ENCODE results near the gene ZFP36.
"Not testable (repeated sequence)": the region's sequence is repeated elsewhere in the genome, so short reads cannot be mapped to it uniquely, and the experiment has no call there.

ZFP36 gene, protein sequence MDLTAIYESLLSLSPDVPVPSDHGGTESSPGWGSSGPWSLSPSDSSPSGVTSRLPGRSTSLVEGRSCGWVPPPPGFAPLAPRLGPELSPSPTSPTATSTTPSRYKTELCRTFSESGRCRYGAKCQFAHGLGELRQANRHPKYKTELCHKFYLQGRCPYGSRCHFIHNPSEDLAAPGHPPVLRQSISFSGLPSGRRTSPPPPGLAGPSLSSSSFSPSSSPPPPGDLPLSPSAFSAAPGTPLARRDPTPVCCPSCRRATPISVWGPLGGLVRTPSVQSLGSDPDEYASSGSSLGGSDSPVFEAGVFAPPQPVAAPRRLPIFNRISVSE

GRCh38 chr19:39406656-39407409 lies at the start of gene ZFP36:
TSS of gene ZFP36 (plus strand) at chr19:39406847. CDS start at chr19:39406905, 58 bp downstream.
- in situ Hi-C loops (cut with MboI; ENCODE audit: low sequenced_read_pairs): no loop called here

DNA sequence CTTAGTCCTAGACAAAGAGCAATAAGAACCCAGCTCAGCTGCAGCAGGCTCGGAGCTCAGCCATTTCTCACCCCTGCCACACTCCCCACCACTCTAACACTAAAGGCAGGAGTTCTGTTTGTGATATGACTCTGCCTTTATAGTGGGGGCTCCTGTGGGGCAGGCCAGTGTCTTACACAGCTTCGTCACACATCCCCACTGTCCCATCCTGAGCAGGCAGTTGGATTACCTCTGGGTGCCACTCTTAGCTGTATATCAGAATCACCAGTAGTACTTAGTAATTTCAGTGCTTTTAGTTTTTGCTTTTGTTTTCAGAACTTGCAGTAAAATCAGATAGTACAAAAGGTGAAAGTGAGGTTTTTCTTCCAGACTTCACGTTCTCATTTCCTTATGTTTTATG lies 47.6 kb upstream of the ZFP36 start:
- in situ Hi-C loops (cut with MboI; ENCODE audit: low sequenced_read_pairs): no loop called here

DNA sequence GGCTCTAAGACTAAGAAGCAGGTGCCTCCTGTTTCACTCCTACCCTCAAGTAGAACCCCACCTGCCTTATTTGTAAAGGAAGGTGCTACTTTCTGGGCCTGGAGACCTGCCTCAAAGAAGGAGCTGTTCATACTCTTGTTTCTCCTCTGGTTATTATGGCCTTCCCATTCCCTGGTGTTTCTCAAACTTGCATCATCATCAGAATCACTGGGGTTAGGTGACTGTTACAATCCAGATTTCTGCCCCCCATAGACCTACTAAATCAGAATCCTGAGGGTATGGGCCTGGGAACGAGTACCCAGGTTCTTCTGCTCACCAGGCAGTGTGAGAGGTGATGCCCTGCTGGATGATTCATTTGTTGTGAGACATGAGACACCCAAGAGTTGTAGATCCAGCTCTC lies 46.0 kb upstream of the ZFP36 start:
- in situ Hi-C loops (cut with MboI; ENCODE audit: low sequenced_read_pairs): no loop called here

- in situ Hi-C loops (cut with MboI; ENCODE audit: low sequenced_read_pairs): no loop called here
Observed at GRCh38 chr19:39362682-39363657, 43.7 kb upstream of the ZFP36 start.

DNA sequence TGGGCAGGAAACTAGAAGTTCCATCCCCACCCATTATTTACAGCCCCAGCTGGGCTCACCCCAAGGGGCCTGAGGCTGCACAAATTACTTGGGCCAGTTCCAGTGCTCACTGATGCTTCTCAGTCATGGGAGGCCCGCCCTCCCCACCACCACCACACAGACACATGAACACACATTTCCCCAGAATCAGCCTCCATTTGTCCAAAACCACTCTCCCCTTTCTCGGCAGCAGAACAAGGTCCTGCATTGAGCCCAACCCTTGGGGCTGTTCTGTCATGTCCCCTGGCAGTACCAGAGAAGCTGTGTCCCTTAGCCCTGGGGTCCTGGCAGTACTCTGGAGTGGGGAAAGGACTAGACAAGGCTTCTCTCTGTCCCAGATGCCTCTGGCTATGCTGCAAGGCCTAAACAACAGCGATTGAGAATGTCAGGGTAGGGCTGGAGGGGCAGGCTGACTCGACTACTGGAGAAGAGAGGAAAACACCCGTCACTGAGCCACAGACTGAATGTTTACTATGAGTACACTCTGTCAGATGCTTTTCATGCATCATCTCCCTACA lies 42.7 kb upstream of the ZFP36 start:
- in situ Hi-C loops (cut with MboI; ENCODE audit: low sequenced_read_pairs): no loop called here

DNA sequence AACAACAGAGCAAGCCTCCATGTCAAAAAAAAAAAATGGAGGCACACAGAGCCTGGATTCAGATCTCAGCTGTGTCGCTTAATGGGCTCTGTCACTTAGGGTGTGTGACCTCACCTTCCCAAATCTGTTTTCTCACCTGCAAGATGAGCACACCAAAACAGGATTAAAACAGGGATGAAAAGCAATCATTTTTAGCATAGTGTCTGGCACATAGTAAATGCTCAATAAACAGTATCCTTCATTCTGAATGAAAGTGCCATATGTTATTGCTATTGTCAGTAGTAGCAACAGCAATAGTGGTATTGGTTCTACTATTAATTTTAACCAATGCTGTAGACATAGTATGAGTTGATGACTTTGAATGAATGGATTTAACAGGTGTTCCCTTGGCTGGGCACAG lies 41.1 kb upstream of the ZFP36 start:
- in situ Hi-C loops (cut with MboI; ENCODE audit: low sequenced_read_pairs): no loop called here

DNA sequence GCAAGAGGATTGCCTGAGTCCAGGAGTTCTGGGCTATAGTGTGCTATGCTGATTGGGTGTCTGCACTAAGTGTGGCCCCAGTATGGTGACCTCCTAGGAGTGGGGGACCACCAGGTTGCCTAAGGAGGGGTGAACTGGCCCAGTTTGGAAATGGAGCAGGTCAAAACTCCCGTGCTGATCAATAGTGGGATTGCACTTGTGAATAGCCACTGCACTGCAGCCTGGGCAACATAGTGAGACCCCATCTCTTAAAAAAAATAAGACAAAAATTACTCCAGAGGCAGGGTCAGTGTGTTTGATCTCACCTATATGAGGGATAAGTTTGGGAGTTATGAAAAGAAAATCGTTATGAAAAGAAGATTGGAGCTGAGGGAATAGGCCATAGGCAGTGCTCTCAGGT lies 37.4 kb upstream of the ZFP36 start:
- in situ Hi-C loops (cut with MboI; ENCODE audit: low sequenced_read_pairs): no loop called here

- in situ Hi-C loops (cut with MboI; ENCODE audit: low sequenced_read_pairs): no loop called here
Observed at GRCh38 chr19:39370735-39371134, 35.9 kb upstream of the ZFP36 start.

DNA sequence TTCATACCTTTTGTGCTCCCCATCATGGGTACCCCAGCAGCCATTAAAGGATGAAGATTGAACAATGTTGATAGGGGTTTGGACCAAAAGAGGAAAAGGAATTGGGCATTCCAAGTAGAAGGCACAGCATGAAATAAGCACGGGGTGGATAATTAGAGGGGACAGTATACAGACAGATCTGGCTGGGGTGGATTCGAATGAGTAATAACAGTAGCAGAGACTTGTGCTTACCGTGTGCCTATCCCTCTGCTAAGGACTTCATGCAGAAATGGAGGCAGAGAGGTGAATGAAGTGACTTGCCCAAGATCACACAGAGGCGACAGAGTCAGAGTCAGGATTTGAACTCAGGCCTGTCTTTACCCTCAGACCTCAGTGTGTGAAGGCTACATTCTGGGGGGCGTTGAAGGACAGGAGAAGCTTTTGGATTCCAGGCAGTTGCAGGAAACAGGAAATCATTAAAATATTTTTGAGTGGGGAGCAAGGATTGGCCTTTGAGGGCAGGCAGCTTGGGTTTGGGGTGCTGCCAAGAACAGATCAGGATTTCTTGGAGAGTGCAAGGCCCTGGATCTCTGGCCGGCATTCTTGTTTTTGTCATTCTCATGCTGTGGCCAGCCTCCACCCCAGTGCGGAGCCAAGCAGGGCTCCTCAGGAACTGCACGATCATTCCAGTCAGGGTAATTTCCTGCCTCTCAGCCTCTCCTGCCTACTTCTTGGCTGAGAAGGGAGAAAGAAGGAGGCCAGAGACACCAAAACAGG lies 34.4 kb upstream of the ZFP36 start:
- in situ Hi-C loops (cut with MboI; ENCODE audit: low sequenced_read_pairs): no loop called here

DNA sequence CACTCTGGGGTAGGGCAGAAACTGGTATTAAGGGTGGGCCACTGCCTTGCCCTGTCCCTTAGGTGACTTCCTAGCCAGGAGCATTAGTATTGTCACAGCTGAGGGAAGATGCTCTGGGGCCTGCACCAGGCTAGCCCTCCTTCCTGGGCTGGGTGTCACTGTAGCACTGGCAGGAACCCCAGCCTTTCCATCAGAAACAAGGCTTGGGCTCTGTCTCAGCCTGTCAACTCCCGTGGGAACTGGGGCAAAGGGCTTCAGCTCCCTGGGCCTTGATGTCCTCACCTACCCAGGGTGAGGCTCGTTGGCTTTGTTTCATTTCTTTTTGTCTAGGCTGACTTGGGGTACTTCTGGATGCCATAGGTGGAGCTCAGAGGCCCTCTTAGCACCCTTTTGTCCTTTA lies 33.7 kb upstream of the ZFP36 start:
- in situ Hi-C loops (cut with MboI; ENCODE audit: low sequenced_read_pairs): no loop called here

DNA sequence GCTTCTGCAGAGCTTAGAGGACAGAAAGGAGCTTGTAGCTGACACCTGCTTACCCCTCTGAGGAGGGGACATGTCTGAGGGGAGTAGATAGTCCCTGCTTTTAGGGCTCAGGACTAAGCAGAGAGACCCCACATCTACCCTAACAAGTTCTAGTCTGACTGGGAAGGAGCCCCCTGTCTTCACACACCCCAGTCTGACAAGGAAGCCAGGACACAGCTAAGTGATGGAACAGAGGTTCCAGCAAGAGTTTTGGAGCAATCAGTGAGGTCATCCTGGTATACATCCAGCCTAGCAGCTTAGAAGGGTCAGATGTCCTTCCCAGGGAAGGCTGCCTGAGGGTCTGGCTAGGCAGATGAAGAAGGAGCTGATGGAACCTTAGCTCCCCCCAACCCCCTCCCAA lies 30.7 kb upstream of the ZFP36 start:
- in situ Hi-C loops (cut with MboI; ENCODE audit: low sequenced_read_pairs): no loop called here

DNA sequence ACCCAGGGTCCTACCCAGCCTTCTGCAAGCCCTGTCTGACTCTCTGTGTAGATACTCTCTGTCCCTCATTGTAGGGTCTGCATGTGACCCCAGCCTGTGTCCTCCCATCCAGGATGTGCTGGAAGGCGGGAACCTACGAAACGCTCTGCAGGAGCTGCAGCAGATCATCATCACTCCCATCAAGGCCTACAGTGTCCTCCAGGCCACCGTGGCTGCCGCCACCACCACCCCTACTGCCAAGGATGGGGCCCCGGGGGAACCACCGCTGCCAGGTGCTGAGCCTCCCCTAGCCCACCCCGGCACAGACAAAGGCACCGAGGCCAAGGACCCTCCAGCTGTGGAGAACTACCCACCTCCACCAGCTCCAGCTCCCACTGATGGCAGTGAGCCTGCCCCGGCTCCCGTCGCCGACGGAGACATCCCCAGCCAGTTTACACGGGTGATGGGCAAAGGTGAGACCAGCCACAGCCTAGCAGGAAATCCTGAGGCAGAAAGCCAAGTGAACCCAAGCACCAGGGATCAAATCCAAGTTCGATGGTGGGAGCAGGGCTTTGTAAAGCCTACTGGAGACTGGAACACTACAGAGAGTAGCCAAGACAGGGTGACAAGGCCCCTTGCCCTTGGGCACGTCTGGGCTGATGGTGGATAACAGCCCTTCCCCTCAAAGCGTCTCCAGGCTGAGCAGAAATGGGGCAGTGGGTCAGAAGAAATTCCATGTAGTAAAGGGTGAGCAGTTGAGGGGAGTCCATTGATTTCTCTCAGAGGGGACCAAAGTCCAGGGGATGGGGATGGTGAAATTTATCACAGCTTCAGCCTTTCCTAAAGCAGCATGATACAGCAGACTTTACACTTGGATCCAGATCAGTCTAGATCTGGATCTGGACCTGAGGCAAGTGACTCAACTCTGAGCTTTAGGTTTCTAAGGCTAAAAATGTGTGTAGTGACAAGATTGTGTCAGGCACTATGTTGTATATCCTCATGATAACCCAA lies 29.0 kb upstream of the ZFP36 start:
- in situ Hi-C loops (cut with MboI; ENCODE audit: low sequenced_read_pairs): no loop called here

DNA sequence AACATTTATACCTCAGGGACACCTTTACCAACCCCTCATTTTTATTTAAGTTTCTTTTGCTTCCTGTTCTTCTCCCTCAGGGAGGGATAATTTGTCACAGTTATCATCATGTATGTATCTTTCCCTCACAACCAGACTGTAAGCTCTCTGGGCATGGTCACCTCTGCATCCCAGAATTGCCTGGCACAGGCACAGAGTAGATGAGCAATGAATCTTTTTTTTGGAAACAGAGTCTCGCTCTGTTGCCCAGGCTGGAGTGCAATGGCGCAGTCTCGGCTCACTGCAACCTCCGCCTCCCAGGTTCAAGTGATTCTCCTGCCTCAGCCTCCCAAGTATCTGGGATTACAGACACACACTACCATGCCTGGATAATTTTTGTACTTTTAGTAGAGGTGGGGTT lies 27.3 kb upstream of the ZFP36 start:
- in situ Hi-C loops (cut with MboI; ENCODE audit: low sequenced_read_pairs): not testable (repeated sequence)

DNA sequence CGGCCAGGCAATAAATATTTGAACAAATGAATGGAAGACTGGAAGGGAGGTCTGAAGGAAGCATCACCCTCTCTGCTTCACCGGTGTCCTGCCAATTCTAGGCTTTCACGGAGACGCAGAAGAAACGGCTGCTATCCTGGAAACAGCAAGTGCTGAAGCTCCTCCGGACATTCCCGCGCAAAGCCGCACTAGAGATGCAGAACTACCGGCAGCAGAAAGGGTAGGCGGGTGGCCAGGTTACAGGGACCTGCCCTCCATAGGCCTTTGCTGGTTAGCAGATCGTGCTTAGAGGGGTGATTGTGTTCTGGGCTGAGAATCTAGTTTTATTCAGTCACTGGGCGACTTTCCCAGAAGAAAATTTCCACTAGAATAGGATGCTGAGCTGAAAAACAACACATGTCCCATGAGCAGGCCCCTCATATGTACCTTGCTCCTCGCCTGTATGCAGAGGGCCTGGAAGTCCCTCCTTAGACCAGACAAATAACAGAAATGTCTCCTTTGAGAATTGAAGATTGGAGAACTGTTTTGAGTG lies 26.7 kb upstream of the ZFP36 start:
- in situ Hi-C loops (cut with MboI; ENCODE audit: low sequenced_read_pairs): no loop called here

DNA sequence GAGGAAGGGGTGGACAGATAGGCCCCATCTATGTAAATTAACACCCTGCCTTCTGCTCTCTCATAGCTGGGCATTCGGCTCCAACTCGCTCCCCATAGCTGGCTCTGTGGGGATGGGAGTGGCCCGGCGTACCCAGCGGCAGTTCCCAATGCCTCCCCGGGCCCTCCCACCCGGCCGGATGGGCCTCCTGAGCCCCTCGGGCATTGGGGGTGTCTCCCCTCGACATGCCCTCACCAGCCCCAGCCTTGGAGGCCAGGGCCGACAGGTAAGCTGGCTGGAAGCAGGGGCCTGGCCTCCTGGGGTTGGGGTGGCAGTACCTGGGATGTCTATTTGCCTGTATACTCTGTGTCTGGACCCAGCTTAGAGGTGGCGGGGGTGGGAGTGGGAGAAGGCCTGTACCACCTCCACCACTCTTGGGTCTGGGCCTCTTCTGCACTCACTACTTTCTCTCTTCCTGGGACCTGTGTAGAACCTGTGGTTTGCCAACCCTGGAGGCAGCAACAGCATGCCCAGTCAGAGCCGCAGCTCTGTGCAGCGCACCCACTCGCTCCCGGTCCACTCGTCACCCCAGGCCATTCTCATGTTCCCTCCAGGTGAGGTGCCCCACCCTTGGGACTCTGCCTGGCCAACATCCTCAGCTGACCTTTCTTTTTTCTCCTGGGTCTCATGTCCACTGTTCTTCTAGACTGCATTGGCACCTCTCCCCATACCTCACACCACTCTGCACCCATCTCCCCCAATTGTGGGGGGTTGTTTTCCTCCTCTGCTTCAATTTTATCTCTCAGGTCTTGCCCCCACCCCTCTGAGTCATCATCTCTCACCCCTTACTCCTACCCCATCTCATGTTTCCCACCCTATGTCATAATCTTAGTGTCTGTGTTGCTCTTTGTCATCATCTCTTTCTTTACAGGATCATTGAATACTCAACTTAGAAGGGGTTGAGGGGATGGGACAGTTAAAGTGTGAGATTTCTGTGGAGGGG lies 25.8 kb upstream of the ZFP36 start:
- in situ Hi-C loops (cut with MboI; ENCODE audit: low sequenced_read_pairs): no loop called here

- in situ Hi-C loops (cut with MboI; ENCODE audit: low sequenced_read_pairs): no loop called here
Observed at GRCh38 chr19:39381910-39382611, 24.6 kb upstream of the ZFP36 start.

All from HL-60/S4 treated with phorbol 12-myristate 13-acetate at 8.2 ng/mL for 4 days and 3 days (cell line).